ENCODE data around the gene TMPRSS4.

- TF ChIP-seq CTCF (IDR thresholded peaks at IDR 0.05) (no peak), POLR2A (IDR thresholded peaks at IDR 0.05) (no peak)
These were observed 52.7 kb downstream of the TMPRSS4 start for GRCh38 chr11:118129471-118130172.

All from testis (tissue), 2 donors.